OCI-M2 (cell line): ENCODE data around the gene MGAT1.
"Not testable (repeated sequence)": the region's sequence is repeated elsewhere in the genome, so short reads cannot be mapped to it uniquely, and the experiment has no call there.

Experiments
- DNase-seq: peaks from one replicate; lab custom pipeline; 2025; ENCODE audit not compliant: unreplicated experiment; lab: John Stamatoyannopoulos, UW

MGAT1 gene

DNA sequence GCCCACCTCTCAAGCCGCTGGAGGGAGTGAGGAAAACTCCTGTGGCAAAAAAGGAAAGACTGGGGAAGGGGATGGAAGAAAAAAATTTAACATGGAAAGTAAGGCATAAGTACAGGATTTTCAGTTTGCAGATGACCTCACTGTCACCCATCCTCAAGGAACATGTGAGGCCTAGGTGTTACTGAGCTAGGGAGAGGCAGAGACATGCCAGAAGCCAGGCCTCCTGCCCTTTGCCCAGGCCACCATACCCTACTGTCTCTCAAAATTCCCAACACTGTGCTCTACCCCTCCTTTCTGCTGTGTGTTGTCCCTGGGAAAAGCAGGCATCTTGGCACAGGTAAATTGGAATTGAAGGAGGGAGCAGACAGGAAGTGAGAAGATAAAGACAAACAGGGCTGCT is 4.4 kb upstream of the MGAT1 start:
- no peak for DNase-seq

DNA sequence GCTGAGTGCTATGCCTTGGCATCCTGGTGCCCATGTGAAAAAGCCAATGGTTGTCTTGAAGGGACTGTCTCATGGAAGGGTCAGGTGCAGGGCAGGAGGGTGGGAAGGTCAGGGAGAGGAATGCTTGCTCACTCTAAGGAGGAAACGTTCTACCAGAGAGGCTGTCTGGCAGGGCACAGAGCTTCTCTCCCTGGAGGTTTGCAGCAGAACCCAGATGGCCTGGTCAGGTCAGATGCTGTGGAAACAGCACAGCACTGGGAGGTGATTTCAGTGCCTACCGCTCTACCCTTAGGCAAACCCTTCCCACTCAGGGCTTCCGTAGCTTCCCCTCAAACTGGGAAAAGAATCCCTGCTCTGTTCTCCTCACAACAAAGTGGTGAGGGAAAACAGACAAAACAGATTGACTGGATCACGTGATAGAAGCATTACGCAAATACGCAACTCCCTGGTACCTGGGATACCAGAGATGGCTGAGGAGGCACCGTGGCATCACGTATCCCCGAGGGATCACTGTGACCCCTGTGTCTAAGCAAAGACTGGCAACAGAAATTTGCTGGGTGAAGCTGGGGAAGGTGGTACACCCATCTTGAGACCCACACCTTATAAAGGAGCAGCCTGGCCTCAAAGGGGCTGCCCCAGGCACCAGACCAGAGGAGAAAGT is 3.9 kb upstream of the MGAT1 start:
- DNase-seq = no peak

DNA sequence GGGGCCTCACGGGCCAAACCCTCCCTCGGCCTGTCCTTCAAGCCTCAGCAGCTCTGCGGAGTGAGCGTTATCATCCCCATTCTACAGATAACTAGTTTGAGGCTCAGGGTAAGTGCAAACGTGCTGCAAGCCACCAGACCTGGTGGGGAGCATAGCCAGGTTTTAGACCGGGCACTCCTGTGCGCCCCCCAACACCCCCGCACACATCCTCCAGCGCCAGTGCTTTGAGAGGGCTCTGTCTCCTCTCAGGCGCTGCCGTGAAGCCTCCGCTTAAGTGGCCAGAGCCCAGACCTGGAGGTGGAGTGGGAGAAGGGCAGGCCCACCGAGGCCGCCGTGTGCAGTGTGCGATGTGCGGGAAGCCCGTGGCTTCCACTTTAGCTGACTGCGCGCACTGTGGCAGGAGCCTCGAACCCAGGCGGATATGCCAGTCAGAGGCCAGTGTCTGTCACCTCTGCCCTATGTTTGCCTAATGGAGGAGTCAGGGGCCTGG is 1.6 kb upstream of the MGAT1 start:
- no peak for DNase-seq

DNA sequence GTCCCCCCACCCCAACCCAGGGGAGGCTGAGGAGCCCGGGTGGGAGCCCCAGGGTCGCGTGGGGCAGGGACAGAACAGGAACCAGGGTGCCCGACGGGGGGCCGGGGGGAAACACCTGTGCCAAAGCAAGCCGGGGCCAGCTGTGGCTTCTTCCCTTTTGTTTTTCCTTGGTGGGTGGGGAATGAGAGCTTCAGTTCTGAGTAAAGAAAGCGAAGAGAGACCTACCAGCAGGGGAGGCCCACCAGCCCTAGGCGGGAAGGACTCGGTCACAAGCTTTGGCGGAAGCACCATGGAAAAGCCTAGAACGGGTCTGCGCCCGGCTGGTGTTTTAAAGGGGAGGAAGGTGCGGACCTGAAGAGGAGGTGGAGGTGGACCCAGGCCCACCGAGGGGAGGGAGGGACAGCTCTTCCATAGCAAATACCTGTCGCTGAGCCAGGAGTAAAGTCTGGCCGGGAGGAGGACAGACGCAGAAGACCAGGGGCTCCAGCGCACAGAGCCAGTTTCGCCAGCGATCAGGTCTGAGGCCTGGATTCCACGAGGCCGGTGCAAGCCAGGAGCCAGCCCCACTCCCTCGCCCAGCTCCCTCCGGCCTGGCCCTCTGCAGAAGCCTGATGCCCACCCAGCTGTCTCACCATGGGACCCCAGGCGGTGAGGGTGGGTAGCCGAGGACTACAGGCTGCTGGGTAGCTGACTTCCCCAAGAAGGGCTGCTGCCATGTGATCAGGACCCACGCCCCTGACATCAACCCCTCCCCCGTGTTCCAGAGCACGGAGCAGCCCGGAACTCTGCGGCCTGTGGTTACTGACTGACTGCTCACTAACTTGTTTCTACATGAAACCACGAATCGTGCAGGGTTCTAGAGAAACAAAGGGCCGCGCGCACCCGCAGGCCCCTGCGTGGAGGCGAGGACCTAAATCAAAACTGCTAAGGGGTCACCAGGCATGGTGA is 849 bp upstream of the MGAT1 start:
- DNase-seq = peak; percentile 40

DNA sequence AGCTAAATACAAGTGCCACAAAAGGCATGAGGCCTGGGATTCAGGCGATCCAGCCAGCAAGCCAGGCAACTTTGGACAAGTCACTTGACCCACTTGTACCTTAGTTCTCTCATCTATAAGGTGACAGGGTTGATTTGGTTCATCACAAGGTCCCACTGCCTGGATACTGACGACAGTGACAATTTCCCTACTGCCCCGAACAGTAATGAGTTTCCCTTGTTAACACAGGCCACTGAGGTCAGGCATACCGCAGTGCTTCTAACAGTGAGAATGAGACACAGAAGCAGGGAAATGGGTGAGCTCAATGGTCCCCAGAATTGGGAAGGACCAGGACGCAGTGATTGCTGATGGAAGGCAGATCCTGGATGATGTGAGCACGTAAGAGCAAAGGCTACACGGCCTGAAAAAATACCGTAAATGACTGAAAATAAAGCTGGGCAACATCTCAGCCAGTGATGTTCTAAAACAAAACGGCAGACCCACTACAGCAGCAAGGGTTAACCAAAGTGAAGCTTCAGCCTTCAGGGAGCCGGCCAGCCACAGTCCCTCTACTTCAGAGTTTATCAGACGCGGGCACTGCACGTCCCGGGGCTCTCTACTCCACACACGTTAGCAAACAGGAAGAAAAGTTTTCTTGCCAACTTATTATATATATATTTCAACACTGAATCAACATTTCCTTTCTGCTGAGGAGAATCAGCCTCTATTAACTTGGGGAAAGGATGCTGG is 846 bp downstream of the MGAT1 start:
- DNase-seq = no peak

DNA sequence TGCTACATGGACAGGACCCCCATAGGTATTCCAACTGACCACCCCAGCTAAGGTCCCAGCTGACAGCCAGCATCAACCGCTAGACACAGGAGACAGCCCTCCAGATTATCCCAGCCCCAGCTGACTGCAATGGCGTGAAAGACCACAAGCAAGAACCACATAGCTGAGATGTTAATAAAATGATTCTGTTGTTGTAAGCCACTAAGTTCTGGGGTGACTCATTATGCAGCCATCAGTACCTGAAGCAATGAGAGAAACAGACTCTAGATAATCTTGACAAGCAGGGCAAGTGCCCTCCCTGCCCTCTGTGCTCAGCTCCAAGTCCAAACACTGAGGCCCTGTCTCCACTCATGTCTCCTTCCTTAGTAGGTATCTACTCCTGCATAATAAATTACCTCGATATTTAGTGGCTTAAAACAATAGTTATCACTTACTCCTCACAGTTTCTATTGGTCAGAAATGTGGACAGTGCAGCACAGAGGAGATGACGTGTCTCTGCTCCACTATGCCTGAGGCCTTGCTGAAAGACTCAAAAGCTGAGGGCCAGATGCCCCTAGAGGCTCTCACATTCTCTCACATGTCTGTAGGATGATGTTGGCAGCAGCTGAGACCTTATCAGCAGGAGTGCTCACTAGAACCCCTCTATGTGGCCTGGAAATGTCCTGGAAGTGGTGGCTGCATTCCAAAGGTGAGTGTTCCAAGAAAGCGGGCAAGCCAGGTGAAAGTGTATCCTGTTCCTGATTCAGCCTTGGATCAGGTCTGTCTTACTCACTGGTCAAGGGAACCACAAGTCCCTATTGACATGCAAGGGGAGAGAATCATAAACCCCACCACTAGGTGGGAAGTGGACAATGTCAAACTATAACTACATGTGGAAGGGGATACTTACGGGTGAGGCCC is 2.5 kb downstream of the MGAT1 start:
- DNase-seq = no peak

DNA sequence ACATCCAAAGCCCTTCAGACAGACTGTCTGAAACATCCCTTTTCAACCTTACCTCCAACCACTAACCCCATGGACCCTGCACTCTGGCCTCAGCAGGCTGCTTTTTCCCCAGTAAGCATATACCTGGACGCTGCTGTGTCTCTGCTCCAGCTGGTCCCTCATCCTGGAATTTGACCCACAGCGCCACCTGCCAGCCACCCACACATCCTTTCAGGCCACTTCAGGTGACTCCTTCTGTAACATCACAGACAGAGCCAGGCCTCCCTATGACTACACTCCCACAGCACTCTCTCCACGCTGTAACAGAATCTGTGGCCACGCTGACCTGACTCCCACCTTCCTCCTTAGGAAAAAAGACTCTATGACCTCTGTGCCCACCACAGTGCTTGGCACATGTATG is 3.4 kb downstream of the MGAT1 start:
- no peak for DNase-seq

DNA sequence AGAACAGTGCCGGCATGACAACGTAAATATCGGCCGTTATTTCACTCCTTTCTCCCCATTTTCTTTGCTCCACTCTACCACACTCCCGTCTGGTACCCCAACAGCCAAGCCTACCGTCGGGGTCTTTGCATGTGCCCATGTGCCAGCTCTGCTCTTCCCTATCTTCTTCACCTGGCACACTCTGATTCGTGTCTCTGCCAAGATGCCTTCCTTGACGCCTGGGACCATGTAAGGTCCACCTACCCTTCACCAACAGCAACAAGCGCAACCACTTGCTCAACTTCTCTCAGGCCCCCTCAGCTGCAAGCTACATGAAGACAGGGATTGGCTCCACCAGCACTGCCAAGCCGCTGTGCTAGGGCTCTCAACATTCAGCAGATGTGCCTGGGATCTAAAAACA is 4.4 kb downstream of the MGAT1 start:
- no peak for DNase-seq

DNA sequence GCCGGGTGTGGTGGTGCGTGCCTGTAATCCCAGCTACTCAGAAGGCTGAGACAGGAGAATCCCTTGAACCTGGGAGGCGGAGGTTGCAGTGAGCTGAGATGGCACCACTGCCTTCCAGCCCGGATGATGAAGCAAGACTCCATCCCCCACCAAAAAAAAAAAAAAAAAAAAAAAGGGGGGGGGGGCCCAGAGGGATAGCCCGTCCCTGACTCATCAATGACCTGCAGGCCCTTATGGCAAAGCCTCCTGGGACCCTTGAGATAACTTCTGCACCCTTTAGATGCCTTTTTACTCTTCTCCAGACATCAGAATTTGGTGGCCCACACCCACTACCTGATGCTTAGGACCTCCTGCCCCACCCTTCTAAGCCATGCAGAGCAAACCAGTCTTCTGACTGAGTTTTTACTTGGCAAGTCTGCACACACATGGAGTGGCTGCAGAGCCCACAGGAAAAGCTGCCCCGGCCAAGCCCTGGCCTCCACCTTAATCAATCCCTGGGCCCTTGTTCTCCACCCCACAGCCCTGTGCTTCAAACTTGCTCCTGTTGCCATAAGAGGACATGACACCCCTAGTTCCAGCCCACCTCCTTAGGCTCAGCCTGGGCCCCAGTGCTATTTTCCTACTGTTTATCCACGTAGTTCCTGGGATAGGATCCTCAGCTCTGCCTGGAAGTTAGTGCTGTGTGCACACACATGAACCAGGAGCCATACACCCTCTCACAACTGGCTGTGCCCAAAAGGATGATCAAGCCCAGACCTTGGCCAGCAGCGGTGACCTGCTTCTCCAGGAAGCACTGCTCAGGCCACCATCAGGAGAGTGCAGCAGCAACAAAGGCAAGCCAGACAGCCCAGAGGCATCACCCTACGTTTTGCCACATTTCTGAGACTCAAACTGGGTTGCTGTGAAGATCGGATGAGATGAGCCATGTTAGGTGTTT is 5.1 kb downstream of the MGAT1 start:
- DNase-seq = no peak

DNA sequence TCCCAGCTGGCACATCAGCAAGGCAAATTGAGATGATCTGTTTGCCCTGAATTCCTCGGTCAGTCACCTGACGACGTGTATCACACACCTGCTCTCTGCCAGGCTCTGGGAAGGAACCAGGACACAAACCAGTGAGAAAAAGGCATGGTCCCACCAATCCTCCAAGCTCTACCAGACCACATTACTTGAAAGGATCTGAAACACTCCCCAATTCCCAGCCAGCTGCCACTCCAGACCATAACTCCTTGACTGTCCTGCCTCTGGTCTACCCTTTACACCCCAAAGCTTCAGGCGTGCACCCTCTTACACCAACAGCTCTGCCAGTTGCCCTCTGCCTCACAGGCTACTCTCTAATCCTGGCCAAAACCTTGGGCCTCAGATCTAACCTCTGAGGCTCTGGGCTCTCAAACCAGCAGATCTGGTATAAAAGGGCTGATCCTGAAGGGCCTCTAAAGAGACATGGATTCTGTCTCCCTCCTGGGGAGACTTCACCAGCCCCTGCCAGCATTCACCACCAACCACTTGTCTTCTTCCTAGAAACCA is 6.8 kb downstream of the MGAT1 start:
- DNase-seq = no peak

DNA sequence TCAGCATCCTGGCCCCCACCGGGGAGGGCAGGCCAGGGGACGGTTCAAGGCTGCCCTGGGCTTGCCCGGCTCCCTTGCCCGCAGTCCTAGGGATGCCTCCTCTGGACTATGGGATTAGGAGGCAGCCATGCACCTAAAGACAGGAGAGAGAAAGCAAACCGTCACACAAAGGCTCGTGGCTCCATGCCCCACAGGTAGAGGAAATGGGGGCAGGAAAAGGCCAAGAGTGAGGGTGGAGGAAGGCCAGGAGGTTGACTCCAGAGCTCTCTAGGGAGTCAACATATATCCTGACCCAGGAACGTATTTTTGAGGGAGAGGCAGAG is 9.7 kb downstream of the MGAT1 start:
- no peak for DNase-seq

DNA sequence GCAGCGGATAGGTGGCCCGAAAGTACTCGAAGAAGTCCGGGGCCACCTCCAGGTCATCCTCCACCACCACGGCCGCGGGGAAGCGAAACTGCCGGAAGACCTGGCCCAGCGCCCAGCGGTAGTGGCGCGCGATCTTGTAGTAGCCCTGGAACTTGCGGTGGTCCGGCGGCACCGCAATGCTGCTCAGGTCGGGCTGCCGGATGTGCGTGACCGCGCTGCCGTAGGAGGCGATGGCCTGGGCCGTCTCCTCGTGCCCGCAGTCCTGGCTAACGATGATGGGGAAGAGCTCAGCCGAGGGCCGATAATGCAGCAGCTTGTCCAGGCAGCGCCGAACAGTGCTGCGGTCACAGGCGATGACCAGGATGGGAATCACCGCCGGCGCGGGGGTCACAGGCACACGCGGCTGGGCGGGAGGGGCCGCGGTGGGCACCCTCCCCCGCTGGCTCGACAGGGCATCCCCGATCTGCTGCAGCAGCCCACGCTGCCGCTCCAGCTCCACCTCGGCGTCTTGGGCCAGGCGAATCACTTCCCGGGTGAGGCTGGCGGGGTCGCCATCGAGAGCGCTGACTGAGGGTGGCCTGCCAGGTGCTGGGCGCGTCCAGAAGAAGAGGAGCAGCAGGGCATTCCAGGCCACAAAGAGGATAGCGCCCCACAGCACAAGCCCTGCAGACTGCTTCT is 10.2 kb downstream of the MGAT1 start:
- no peak for DNase-seq

DNA sequence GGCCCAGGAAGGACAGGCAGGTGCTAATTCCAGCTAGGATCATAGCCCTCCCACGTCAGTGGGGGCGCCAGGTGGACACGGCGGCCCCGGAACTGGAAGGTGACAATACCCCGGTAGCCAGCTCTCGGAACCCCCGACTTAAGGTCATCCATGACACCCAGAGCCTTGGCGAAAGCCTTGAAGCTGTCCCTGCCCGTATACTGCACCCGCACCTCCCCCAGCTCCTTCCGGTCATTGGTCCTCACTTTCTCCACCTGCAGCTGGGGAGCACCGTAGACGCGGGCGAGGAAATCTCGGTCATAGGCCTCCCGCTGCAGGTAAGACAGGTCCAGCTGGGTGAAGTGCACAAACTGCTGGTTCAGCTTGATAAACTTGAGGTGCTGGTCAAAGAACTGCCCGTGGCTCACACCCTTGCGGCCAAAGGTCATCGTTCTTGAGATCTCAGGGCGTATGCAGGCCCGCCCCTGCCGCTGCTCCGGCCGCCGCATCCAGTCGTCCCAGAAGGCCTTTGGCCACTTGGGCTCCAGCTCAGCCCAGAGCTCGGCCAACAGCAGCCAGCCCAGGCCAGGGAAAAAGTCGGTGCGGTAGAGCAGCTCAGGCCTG is 10.9 kb downstream of the MGAT1 start:
- no peak for DNase-seq

DNA sequence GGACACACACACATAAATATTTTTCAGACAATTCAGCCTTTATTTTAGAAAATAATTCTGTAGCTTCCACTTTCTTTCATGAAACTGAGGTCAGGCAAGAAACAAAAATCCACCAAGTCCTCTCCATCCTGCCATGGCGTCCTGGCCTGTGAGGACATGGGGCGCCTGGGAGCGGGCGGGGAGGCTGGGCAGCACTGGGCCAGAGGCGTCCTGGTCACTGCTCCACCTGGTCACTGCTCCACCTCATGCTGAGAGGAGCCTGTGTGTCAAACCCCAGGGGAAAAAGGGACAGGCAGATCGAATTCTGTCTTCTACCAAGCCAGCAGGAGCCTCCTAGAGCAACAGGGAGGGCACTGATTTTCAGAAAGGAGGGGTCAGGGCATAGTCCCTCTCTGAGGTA is 12.1 kb downstream of the MGAT1 start:
- no peak for DNase-seq

DNA sequence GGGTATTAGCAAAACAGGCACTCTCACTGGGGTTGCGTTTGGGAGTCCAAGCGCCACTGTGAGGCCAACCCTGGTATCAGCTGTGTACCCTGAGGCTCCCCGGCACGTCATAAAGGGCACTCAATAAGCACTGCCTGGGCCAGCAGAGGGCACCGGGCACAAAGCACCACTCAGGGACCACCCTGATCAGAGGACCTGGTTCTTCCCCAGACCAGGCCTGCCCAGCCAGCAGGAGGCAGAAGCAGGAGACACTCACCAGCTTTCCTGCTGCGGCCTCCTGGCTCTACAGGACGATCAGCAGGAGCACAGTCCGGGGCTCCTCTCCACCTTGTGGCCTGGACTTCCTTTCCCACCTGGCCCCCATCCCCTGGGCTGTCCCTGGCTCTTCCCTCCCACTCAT is 12.6 kb downstream of the MGAT1 start:
- no peak for DNase-seq

DNA sequence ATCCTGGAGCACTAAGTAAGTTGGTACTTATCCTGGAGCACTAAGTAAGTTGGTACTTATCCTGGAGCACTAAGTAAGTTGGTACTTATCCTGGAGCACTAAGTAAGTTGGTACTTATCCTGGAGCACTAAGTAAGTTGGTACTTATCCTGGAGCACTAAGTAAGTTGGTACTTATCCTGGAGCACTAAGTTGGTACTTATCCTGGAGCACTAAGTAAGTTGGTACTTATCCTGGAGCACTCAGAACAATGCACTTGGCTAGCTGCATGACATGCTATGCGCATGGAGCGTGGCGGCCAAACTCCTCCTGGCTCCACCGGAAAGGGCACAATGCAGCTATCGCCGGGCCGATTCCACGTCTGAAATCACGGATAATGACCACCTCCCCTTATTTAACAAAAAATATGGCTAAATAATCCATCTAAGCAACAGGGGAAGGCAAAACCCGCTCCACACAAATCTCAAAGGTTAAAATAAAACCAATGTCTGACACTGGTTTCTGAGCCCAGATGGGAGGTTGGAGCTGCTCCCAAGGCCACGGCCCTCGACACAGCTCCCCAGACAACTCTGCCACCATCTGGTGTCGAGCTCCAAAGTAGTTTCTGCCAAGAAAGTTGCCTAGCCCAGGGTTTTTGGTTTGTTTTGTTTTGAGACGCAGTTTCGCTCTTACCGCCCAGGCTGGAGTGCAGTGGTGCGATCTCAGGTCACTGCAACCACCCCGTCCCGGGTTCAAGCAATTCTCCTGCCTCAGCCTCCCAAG is 13.8 kb downstream of the MGAT1 start:
- DNase-seq = not testable (repeated sequence)

DNA sequence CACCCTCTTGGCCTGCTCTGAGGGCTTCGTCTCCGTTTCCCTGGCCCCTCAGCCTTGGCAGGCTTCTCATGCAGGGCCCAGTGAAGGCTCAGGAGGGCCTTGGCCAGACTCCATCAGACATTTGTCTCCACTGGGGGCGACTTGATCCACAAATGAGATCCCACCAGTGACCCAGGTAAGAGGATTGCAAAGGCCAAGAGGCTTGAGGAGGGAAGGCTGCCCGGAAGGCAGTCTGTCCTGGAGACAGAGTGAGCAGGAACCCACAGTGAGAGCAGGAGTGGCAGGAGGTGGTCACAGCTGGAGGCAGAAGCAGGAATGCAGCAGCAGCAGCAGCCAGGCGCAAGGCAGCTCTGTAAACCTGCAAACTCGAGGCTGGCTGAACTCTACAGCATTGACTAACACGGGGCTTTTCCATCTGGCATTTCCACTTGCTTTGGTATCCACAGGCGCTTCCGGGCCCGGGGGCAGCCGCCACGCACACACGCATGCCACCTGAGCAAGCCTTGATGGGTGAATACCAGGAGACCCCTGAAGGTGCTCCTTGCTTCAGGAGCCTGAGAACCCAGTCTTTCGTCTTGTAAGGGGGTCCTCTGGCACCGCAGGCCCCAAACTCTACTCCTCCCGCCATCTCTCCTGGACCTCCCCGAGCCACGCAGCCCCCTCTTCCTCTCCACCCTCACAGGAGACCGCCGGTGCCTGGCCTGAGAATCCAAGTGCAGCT is 14.7 kb downstream of the MGAT1 start:
- no peak for DNase-seq
